ENCODE results near the gene LRRK1.

LRRK1 gene

GRCh38 chr15:100889385-100890050 is 29.6 kb upstream of the LRRK1 start:
- no peak for TF ChIP-seq POLR2AphosphoS5 (IDR thresholded peaks at IDR 0.05; ENCODE audit: low read depth, low read length)
- no peak for TF ChIP-seq TAF1 (IDR thresholded peaks at IDR 0.05; ENCODE audit: low read depth, low read length)
- TF ChIP-seq POLR2A (IDR thresholded peaks at IDR 0.05; ENCODE audit: low read depth, low read length) = no peak
- TF ChIP-seq POU2F2 (IDR thresholded peaks at IDR 0.05; ENCODE audit: low read depth, low read length) = no peak
- FAIRE-seq (no peak), DNase-seq (ENCODE audit: insufficient read length, low spot score) (no peak)

- DNase-seq (ENCODE audit: insufficient read length, low spot score) = no peak
- FAIRE-seq = no peak
- TF ChIP-seq SPI1 (IDR thresholded peaks at IDR 0.05; ENCODE audit: low read depth, low read length) = no peak
- TF ChIP-seq POLR2A (IDR thresholded peaks at IDR 0.05; ENCODE audit: low read depth, low read length) = no peak
- TF ChIP-seq PAX5 (IDR thresholded peaks at IDR 0.05; ENCODE audit: insufficient read depth, low read length, severe bottlenecking) = no peak
- no peak for TF ChIP-seq POLR2AphosphoS5 (IDR thresholded peaks at IDR 0.05; ENCODE audit: low read depth, low read length)
- no peak for TF ChIP-seq TAF1 (IDR thresholded peaks at IDR 0.05; ENCODE audit: low read depth, low read length)
- TF ChIP-seq POU2F2 (IDR thresholded peaks at IDR 0.05; ENCODE audit: low read depth, low read length) = no peak
These were observed 29.0 kb upstream of the LRRK1 start for GRCh38 chr15:100890051-100890720.

GRCh38 chr15:100890850-100891249 is 28.3 kb upstream of the LRRK1 start:
- no peak for TF ChIP-seq SPI1 (IDR thresholded peaks at IDR 0.05; ENCODE audit: low read depth, low read length)
- FAIRE-seq = no peak

GRCh38 chr15:100891307-100892012 is 27.7 kb upstream of the LRRK1 start:
- TF ChIP-seq POLR2A (IDR thresholded peaks at IDR 0.05; ENCODE audit: low read depth, low read length) (no peak), TAF1 (IDR thresholded peaks at IDR 0.05; ENCODE audit: low read depth, low read length) (no peak), POLR2AphosphoS5 (IDR thresholded peaks at IDR 0.05; ENCODE audit: low read depth, low read length) (no peak), SPI1 (IDR thresholded peaks at IDR 0.05; ENCODE audit: low read depth, low read length) (no peak), POU2F2 (IDR thresholded peaks at IDR 0.05; ENCODE audit: low read depth, low read length) (no peak), PAX5 (IDR thresholded peaks at IDR 0.05; ENCODE audit: insufficient read depth, low read length, severe bottlenecking) (no peak)
- DNase-seq (ENCODE audit: insufficient read length, low spot score) = no peak
- no peak for FAIRE-seq

More at GRCh38 chr15:100890850-100891249, 28.3 kb upstream of the LRRK1 start:
- DNase-seq (ENCODE audit: insufficient read length, low spot score) = no peak

- FAIRE-seq (no peak), DNase-seq (ENCODE audit: insufficient read length, low spot score) (no peak)
- TF ChIP-seq TAF1 (IDR thresholded peaks at IDR 0.05; ENCODE audit: low read depth, low read length) (no peak), POLR2A (IDR thresholded peaks at IDR 0.05; ENCODE audit: low read depth, low read length) (no peak)
These were observed 27.2 kb upstream of the LRRK1 start for GRCh38 chr15:100892013-100892355.

GRCh38 chr15:100893261-100893963 is 25.7 kb upstream of the LRRK1 start:
- no peak for FAIRE-seq
- no peak for DNase-seq (ENCODE audit: insufficient read length, low spot score)
- TF ChIP-seq POU2F2 (IDR thresholded peaks at IDR 0.05; ENCODE audit: low read depth, low read length) (no peak), POLR2A (IDR thresholded peaks at IDR 0.05; ENCODE audit: low read depth, low read length) (no peak), SPI1 (IDR thresholded peaks at IDR 0.05; ENCODE audit: low read depth, low read length) (no peak), POLR2AphosphoS5 (IDR thresholded peaks at IDR 0.05; ENCODE audit: low read depth, low read length) (no peak), TAF1 (IDR thresholded peaks at IDR 0.05; ENCODE audit: low read depth, low read length) (no peak), PAX5 (IDR thresholded peaks at IDR 0.05; ENCODE audit: insufficient read depth, low read length, severe bottlenecking) (no peak)

GRCh38 chr15:100893964-100894295 is 25.2 kb upstream of the LRRK1 start:
- no peak for TF ChIP-seq TAF1 (IDR thresholded peaks at IDR 0.05; ENCODE audit: low read depth, low read length)
- TF ChIP-seq POLR2A (IDR thresholded peaks at IDR 0.05; ENCODE audit: low read depth, low read length) = no peak
- no peak for TF ChIP-seq POLR2AphosphoS5 (IDR thresholded peaks at IDR 0.05; ENCODE audit: low read depth, low read length)
- no peak for TF ChIP-seq PAX5 (IDR thresholded peaks at IDR 0.05; ENCODE audit: insufficient read depth, low read length, severe bottlenecking)
- no peak for TF ChIP-seq POU2F2 (IDR thresholded peaks at IDR 0.05; ENCODE audit: low read depth, low read length)
- TF ChIP-seq SPI1 (IDR thresholded peaks at IDR 0.05; ENCODE audit: low read depth, low read length) = no peak
- DNase-seq (ENCODE audit: insufficient read length, low spot score) (no peak), FAIRE-seq (no peak)

- no peak for TF ChIP-seq PAX5 (IDR thresholded peaks at IDR 0.05; ENCODE audit: insufficient read depth, low read length, severe bottlenecking)
- no peak for TF ChIP-seq POLR2AphosphoS5 (IDR thresholded peaks at IDR 0.05; ENCODE audit: low read depth, low read length)
- TF ChIP-seq POU2F2 (IDR thresholded peaks at IDR 0.05; ENCODE audit: low read depth, low read length) = no peak
- TF ChIP-seq TAF1 (IDR thresholded peaks at IDR 0.05; ENCODE audit: low read depth, low read length) = no peak
- no peak for TF ChIP-seq POLR2A (IDR thresholded peaks at IDR 0.05; ENCODE audit: low read depth, low read length)
- no peak for TF ChIP-seq SPI1 (IDR thresholded peaks at IDR 0.05; ENCODE audit: low read depth, low read length)
- DNase-seq (ENCODE audit: insufficient read length, low spot score) (no peak), FAIRE-seq (no peak)
These were observed 23.4 kb upstream of the LRRK1 start for GRCh38 chr15:100895721-100896120.

- DNase-seq (ENCODE audit: insufficient read length, low spot score) (no peak), FAIRE-seq (no peak)
- TF ChIP-seq POLR2AphosphoS5 (IDR thresholded peaks at IDR 0.05; ENCODE audit: low read depth, low read length) (no peak), POLR2A (IDR thresholded peaks at IDR 0.05; ENCODE audit: low read depth, low read length) (no peak), POU2F2 (IDR thresholded peaks at IDR 0.05; ENCODE audit: low read depth, low read length) (no peak), PAX5 (IDR thresholded peaks at IDR 0.05; ENCODE audit: insufficient read depth, low read length, severe bottlenecking) (no peak), SPI1 (IDR thresholded peaks at IDR 0.05; ENCODE audit: low read depth, low read length) (no peak), TAF1 (IDR thresholded peaks at IDR 0.05; ENCODE audit: low read depth, low read length) (no peak)
These were observed 21.7 kb upstream of the LRRK1 start for GRCh38 chr15:100897221-100898151.

Data from GM12891 (cell line).